H1 (cell line): ENCODE data around the gene B4GALT5. TPM values are rescaled to one million over a fixed set of nuclear protein-coding genes. Genes with fewer than 3 reads are reported as not detected.

ENCODE experiments used
- CTCF ChIA-PET: fragments of 300-600 bp; sonication (Branson Sonifier 250); formaldehyde crosslinking; loops from one replicate; lab custom pipeline; 2021; ENCODE audit not compliant: partially characterized antibody; lab: Charles Lee
- POLR2A ChIA-PET: fragments of 300-600 bp; sonication (Branson Sonifier 250); formaldehyde crosslinking; loops from one replicate; lab custom pipeline; 2021; ENCODE audit warnings: inconsistent platforms; ENCODE audit not compliant: partially characterized antibody; lab: Charles Lee
- DNase-seq, 2 experiments: peaks; one replicate each; pipeline versions ENCODE4 v3.0.0 to v3.0.0-alpha.2; 2010 to 2022; ENCODE audit warnings: low spot score in 2 of 2, low read depth in 1 of 2, mixed read lengths in 1 of 2
- FAIRE-seq: peaks from 2 replicates; lab custom pipeline; 2011; peaks lifted over from hg19 to GRCh38; lab: Jason Lieb, UNC
- H2AFZ ChIP-seq: 2 replicates; pipeline ENCODE4 v1.8.1; 2012; ENCODE audit warnings: low read length, inconsistent platforms
- H2AK5ac ChIP-seq: 2 replicates; pipeline ENCODE4 v1.6.1; 2013; ENCODE audit warnings: low read depth, low read length
- H2BK120ac ChIP-seq: replicated peaks from 2 replicates; pipeline ENCODE3; 2013; ENCODE audit warnings: low read depth, low read length, inconsistent platforms
- H2BK12ac ChIP-seq: 2 replicates; pipeline ENCODE4 v1.6.1; 2013; ENCODE audit warnings: low read depth, low read length
- H2BK15ac ChIP-seq: 2 replicates; pipeline ENCODE4 v1.6.1; 2013; ENCODE audit warnings: low read length
- H2BK20ac ChIP-seq: 2 replicates; pipeline ENCODE4 v1.6.1; 2013; ENCODE audit warnings: low read length
- H2BK5ac ChIP-seq: 2 replicates; pipeline ENCODE4 v1.6.1; 2013; ENCODE audit warnings: low read depth, low read length
- H3K14ac ChIP-seq: 2 replicates; pipeline ENCODE4 v1.6.1; 2013; ENCODE audit warnings: inconsistent platforms; ENCODE audit not compliant: insufficient read length
- H3K18ac ChIP-seq: 2 replicates; pipeline ENCODE4 v1.6.1; 2013; ENCODE audit warnings: low read length; ENCODE audit errors: extremely low read depth
- H3K23ac ChIP-seq: 2 replicates; pipeline ENCODE4 v1.6.1; 2013; ENCODE audit warnings: inconsistent platforms; ENCODE audit not compliant: insufficient read length
- H3K23me2 ChIP-seq: 2 replicates; pipeline ENCODE4 v1.6.1; 2013; ENCODE audit warnings: low read depth, low read length
- H3K27ac ChIP-seq: 2 replicates; pipeline ENCODE4 v1.6.1; 2011; ENCODE audit warnings: low read depth, low read length, inconsistent platforms
- H3K27me3 ChIP-seq, 4 experiments: replicated peaks in 1 of 4; 1 replicate in 1 of 4; 2 replicates in 3 of 4; pipeline versions ENCODE4 v1.6.1 to v1.8.1; 2011 to 2013; ENCODE audit warnings: low read length in 3 of 4, mild to moderate bottlenecking in 3 of 4, inconsistent platforms in 2 of 4, mixed read lengths in 2 of 4, moderate library complexity in 1 of 4; ENCODE audit not compliant: control insufficient read depth in 3 of 4, insufficient read depth in 3 of 4; ENCODE audit errors: extremely low read depth in 1 of 4
- H3K36me3 ChIP-seq, 4 experiments: 2 replicates each; pipeline versions ENCODE4 v1.6.1 to v1.8.1; 2011 to 2013; ENCODE audit warnings: mild to moderate bottlenecking in 4 of 4, low read length in 3 of 4, moderate library complexity in 2 of 4, control low read depth in 1 of 4, inconsistent platforms in 1 of 4; ENCODE audit not compliant: insufficient read depth in 4 of 4, control insufficient read depth in 2 of 4
- H3K4ac ChIP-seq: replicated peaks from 2 replicates; pipeline ENCODE3; 2013; ENCODE audit warnings: low read length, low read depth, mixed read lengths, inconsistent platforms; ENCODE audit not compliant: insufficient read length
- H3K4me1 ChIP-seq, 4 experiments: replicated peaks in 1 of 4; 1 replicate in 1 of 4; 2 replicates in 3 of 4; pipeline versions ENCODE4 v1.6.1 to v1.8.1; 2011 to 2013; ENCODE audit warnings: low read length in 3 of 4, inconsistent platforms in 2 of 4, mixed read lengths in 1 of 4; ENCODE audit not compliant: insufficient read depth in 4 of 4, control insufficient read depth in 3 of 4
- H3K4me2 ChIP-seq, 2 experiments: 2 replicates each; pipeline versions ENCODE4 v1.6.1 to v1.8.1; 2011 to 2013; ENCODE audit warnings: low read depth in 2 of 2, low read length in 2 of 2, control low read depth in 1 of 2, inconsistent platforms in 1 of 2, mild to moderate bottlenecking in 1 of 2; ENCODE audit not compliant: insufficient read depth in 1 of 2
- H3K4me3 ChIP-seq, 4 experiments: fragments of 200-600, 300-600 bp in 1 of 4; sonication (generic), shearing (Covaris generic), sonication (Bioruptor Twin) in 1 of 4; 2 replicates each; pipeline versions ENCODE4 v1.5.1 to v1.8.1; 2011 to 2016; ENCODE audit warnings: low read length in 4 of 4, low read depth in 3 of 4, control low read depth in 2 of 4, inconsistent platforms in 2 of 4, mild to moderate bottlenecking in 2 of 4, mixed read lengths in 1 of 4, moderate library complexity in 1 of 4; ENCODE audit not compliant: insufficient read depth in 2 of 4; ENCODE audit errors: extremely low read depth in 1 of 4
- H3K56ac ChIP-seq: replicated peaks from 2 replicates; pipeline ENCODE3; 2013; ENCODE audit warnings: low read depth, mild to moderate bottlenecking, mixed read lengths, low read length, inconsistent platforms; ENCODE audit not compliant: insufficient read length
- H3K79me1 ChIP-seq: 2 replicates; pipeline ENCODE4 v1.6.1; 2013; ENCODE audit warnings: low read depth, low read length, control low read depth
- H3K79me2 ChIP-seq, 2 experiments: 2 replicates each; pipeline versions ENCODE4 v1.6.1 to v1.8.1; 2012 to 2013; ENCODE audit warnings: low read length in 2 of 2, mild to moderate bottlenecking in 2 of 2, inconsistent platforms in 1 of 2; ENCODE audit not compliant: insufficient read depth in 2 of 2, control insufficient read depth in 1 of 2
- H3K9ac ChIP-seq, 4 experiments: replicated peaks in 1 of 4; 1 replicate in 1 of 4; 2 replicates in 3 of 4; pipeline versions ENCODE4 v1.6.1 to v1.8.1; 2011 to 2013; ENCODE audit warnings: low read depth in 3 of 4, low read length in 3 of 4, control low read depth in 2 of 4, mild to moderate bottlenecking in 2 of 4, moderate library complexity in 2 of 4, inconsistent platforms in 1 of 4; ENCODE audit errors: extremely low read depth in 1 of 4
- H3K9me3 ChIP-seq, 2 experiments: 2 replicates each; pipeline versions ENCODE4 v1.6.1 to v1.8.1; 2012 to 2013; ENCODE audit warnings: mild to moderate bottlenecking in 2 of 2, moderate library complexity in 2 of 2, control low read depth in 1 of 2, inconsistent platforms in 1 of 2, low read depth in 1 of 2, low read length in 1 of 2, mixed read lengths in 1 of 2; ENCODE audit not compliant: insufficient read depth in 2 of 2
- H4K20me1 ChIP-seq, 2 experiments: replicated peaks in 1 of 2; 2 replicates each; pipeline versions ENCODE3 to v1.8.1; 2011 to 2013; ENCODE audit warnings: inconsistent platforms in 2 of 2, low read length in 2 of 2, mild to moderate bottlenecking in 1 of 2; ENCODE audit not compliant: insufficient read depth in 2 of 2, control insufficient read depth in 1 of 2
- H4K5ac ChIP-seq: 2 replicates; pipeline ENCODE4 v1.6.1; 2013; ENCODE audit warnings: low read length, low read depth, mixed read lengths, inconsistent platforms; ENCODE audit not compliant: insufficient read length
- H4K8ac ChIP-seq: 2 replicates; pipeline ENCODE4 v1.8.0; 2013; ENCODE audit warnings: mild to moderate bottlenecking, moderate library complexity, low read length, inconsistent platforms; ENCODE audit not compliant: insufficient read depth; ENCODE audit errors: extremely low read depth
- H4K91ac ChIP-seq: replicated peaks from 2 replicates; pipeline ENCODE3; 2013; ENCODE audit warnings: low read length, mixed read lengths, inconsistent platforms; ENCODE audit not compliant: insufficient read length
- ASH2L ChIP-seq: fragments of 200-600, 300-600 bp; sonication (generic); IDR thresholded peaks from one replicate; pipeline ENCODE4 v1.7.1; 2017; ENCODE audit warnings: low read length
- CBX5 ChIP-seq: fragments of 300-800, 300-1000 bp; sonication (generic); IDR thresholded peaks from 2 replicates; pipeline ENCODE4 v1.7.1; 2016; ENCODE audit warnings: antibody characterized with exemption, low read length, low read depth
- HDAC2 ChIP-seq, 2 experiments: fragments of 300-600 bp in 1 of 2; sonication (generic) in 1 of 2; IDR thresholded peaks; 2 replicates each; pipeline ENCODE4 v1.6.1; 2011 to 2012; ENCODE audit warnings: low read depth in 2 of 2, low read length in 2 of 2, mild to moderate bottlenecking in 2 of 2, moderate library complexity in 2 of 2, borderline replicate concordance in 1 of 2, inconsistent platforms in 1 of 2
- POLR2A ChIP-seq, 2 experiments: IDR thresholded peaks; 1 replicate in 1 of 2; 2 replicates in 1 of 2; pipeline ENCODE4 v1.6.1; 2011; ENCODE audit warnings: low read depth in 2 of 2, low read length in 2 of 2, mild to moderate bottlenecking in 2 of 2; ENCODE audit errors: control extremely low read depth in 1 of 2
- RFX5 ChIP-seq: IDR thresholded peaks from 2 replicates; pipeline ENCODE4 v1.6.1; 2011; ENCODE audit warnings: low read depth, low read length, improper control_type of control experiment, borderline replicate concordance
- SAP30 ChIP-seq: fragments of 300-600 bp; sonication (generic); IDR thresholded peaks from 2 replicates; pipeline ENCODE4 v1.7.1; 2012; ENCODE audit warnings: low read length, moderate library complexity, mild to moderate bottlenecking, inconsistent platforms; ENCODE audit not compliant: insufficient read depth, insufficient replicate concordance
- SIRT6 ChIP-seq: IDR thresholded peaks from one replicate; pipeline ENCODE4 v1.7.1; 2012; ENCODE audit warnings: low read length, inconsistent platforms
- SP4 ChIP-seq: IDR thresholded peaks from 2 replicates; pipeline ENCODE4 v1.6.1; 2012; ENCODE audit warnings: low read length, inconsistent platforms
- TAF7 ChIP-seq: optimal IDR thresholded peaks from 2 replicates; pipeline ENCODE3; 2011; ENCODE audit warnings: low read depth, mild to moderate bottlenecking, inconsistent platforms, low read length, moderate library complexity, borderline replicate concordance
- WGBS, 2 experiments: shearing (Covaris generic) in 1 of 2; methylation state at CpG; one replicate each; pipeline versions ENCODE4 v1.1.6 to v1.1.7; 2013 to 2015; ENCODE audit warnings: low lambda C conversion rate in 2 of 2, mixed read lengths in 2 of 2, inconsistent platforms in 1 of 2, low coverage in 1 of 2, missing lambda C conversion rate in 1 of 2; ENCODE audit not compliant: insufficient replicate concordance in 2 of 2, insufficient coverage in 1 of 2, insufficient read length in 1 of 2; ENCODE audit errors: extremely low coverage in 1 of 2, missing lambda C conversion rate in 1 of 2; 5-methylcytosine and 5-hydroxymethylcytosine counted together
- polyA plus RNA-seq, 7 experiments: library from polyadenylated mRNA; depleted of rRNA in 3 of 7; stranded (reverse) in 5 of 7; unstranded in 2 of 7; fragments of >200 nt in 5 of 7; fragments of 200-250 nt in 2 of 7; gene quantifications; 1 replicate in 5 of 7; 2 replicates in 1 of 7; 4 replicates in 1 of 7; pipeline versions ENCODE4 v1.2.1 to v1.2.3, GENCODE V29; 2011 to 2013; ENCODE audit warnings: missing spikeins in 2 of 7, mixed read lengths in 2 of 7
- total RNA-seq: library from RNA; stranded (reverse); fragmentation: NEBNext Ultra II Directional; extraction: Animal tissue kit (Norgen Biotek cat#: 25700); gene quantifications from 2 replicates; pipeline ENCODE4 v1.2.1, GENCODE V29; 2021
- TF ChIP-seq, protein P1 (sequence below): IDR thresholded peaks from 2 replicates; pipeline ENCODE4 v1.6.1; 2012; ENCODE audit warnings: inconsistent platforms

Gene B4GALT5
- total and polyA plus RNA-seq, 2 of the 8 experiments (the other 6 are each of a cell fraction or from before 2014, with no cell fraction given): 46.5 to 75.4 TPM

DNA sequence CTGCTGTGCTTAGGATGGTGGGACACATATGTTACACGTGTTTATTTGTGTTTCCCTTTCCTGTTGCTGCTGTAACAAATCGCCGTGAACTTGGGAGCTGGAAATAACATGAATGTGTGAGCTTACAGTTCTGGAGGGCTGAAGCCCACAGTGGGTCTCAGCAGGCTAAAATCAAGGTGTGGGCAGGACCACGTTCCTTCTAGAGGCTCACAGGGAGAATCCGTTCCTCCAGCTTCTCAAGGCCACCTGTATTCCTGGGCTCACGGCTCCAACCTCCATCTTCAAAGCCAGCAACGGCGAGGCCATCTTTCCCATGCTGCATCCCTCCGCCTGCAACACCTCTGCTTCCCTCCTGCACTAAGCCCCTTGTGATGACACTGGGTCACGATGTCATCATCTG, 118.3 kb downstream of the B4GALT5 start:
- Histone ChIP-seq H4K20me1 (peaks cover 0 to 3% of the 10 kb centered on the region in 2 experiments), H2AK5ac (no peak overlapping the region), H3K79me2 (no peaks in the 10 kb centered on the region), H3K23me2 (peaks cover 7% of the 10 kb centered on the region; the same call in 1 of the 2 replicates), H3K9me3 (no peaks in the 10 kb centered on the region), H3K4me1 (no peaks in the 10 kb centered on the region; a peak in 1 of 7 replicates), H3K27ac (no peak overlapping the region), H3K23ac (no peak overlapping the region), H2AFZ (no peak overlapping the region), H3K14ac (no peak overlapping the region), H3K18ac (no peak overlapping the region), H4K5ac (no peak overlapping the region), H3K56ac (no peak overlapping the region), H2BK5ac (no peak overlapping the region), H2BK15ac (no peak overlapping the region), H4K91ac (no peak overlapping the region), H3K36me3 (no peaks in the 10 kb centered on the region), H2BK12ac (no peak overlapping the region), H2BK20ac (no peak overlapping the region), H2BK120ac (no peak overlapping the region), H3K4ac (no peak overlapping the region), H3K9ac (no peak overlapping the region), H3K4me2 (no peak overlapping the region), H4K8ac (no peak overlapping the region), H3K4me3 (no peak overlapping the region), H3K79me1 (no peaks in the 10 kb centered on the region), H3K27me3 (no peaks in the 10 kb centered on the region)
- DNase-seq: no peak
- CTCF ChIA-PET: interaction anchor here (1.0 to 23.7 kb wide), 7 partner anchors 8 to 52 kb away, joined by 3 to 665 read pairs (median 4); no protein-coding TSS in a partner anchor
- TF ChIP-seq CBX5 (no peak), SP4 (no peak), ASH2L (no peak), RFX5 (no peak), SAP30 (no peak), HDAC2 (IDR thresholded peaks at IDR 0.05; ENCODE audit: borderline replicate concordance in 1 of 2, low read depth in 2 of 2, low read length in 2 of 2) (no peak), POLR2A (IDR thresholded peaks at IDR 0.05; ENCODE audit: control extremely low read depth in 1 of 2, low read depth in 2 of 2, low read length in 2 of 2) (no peak), SIRT6 (no peak), TAF7 (no peak)
- TF ChIP-seq, protein P1, sequence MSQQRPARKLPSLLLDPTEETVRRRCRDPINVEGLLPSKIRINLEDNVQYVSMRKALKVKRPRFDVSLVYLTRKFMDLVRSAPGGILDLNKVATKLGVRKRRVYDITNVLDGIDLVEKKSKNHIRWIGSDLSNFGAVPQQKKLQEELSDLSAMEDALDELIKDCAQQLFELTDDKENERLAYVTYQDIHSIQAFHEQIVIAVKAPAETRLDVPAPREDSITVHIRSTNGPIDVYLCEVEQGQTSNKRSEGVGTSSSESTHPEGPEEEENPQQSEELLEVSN: no peak
- FAIRE-seq: no peak
- POLR2A ChIA-PET: interaction anchor here (0.9 to 1.3 kb wide), 2 partner anchors 8 to 38 kb away, joined by 3 read pairs; no protein-coding TSS in a partner anchor
- 85% methylated on average over 10 of the region's 10 CpGs; no CpG with 5 or more reads in 1 of the 2 experiments for WGBS, 2 experiments
